ENCODE results near the gene MYO5B.

DNA sequence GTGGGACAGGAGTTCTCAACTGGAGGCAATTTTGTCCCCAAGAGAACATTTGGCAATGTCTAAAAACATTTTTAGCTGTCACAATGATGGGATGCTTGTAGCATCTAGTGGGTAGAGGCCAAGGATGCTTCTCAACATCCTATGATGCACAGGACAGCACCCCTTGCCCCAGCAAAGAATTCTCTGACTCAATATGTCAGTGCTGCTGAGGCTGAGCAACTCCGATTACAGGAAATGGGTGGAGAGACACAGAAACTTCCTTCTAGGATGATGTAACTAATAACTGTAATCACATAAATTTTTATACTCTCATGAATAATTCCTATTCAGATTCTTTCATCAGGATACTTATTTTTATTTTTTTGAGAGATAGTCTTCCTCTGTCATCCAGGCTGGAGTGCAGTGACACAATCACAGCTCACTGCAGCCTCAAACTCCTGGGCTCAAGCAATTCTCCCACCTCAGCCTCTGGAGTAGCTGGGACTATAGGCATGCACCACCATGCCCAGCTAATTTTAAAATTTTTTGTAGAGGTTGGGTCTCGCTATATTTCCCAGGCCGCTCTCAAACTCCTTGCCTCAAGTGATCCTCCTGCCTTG, 261.3 kb downstream of the MYO5B start:
- TF ChIP-seq POLR2A (IDR thresholded peaks at IDR 0.05; ENCODE audit: low read length) (no peak), GATA1 (IDR thresholded peaks at IDR 0.05; ENCODE audit: low read depth, low read length) (no peak)

All from erythroblast (primary cell).